DMS53 treated with DMSO at 0.1 percent for 48 hours (cell line): ENCODE data around the gene UNC5C.

ENCODE experiments used
- DNase-seq: peaks from one replicate; lab custom pipeline; 2025; ENCODE audit not compliant: unreplicated experiment; lab: John Stamatoyannopoulos, UW

UNC5C gene

DNA sequence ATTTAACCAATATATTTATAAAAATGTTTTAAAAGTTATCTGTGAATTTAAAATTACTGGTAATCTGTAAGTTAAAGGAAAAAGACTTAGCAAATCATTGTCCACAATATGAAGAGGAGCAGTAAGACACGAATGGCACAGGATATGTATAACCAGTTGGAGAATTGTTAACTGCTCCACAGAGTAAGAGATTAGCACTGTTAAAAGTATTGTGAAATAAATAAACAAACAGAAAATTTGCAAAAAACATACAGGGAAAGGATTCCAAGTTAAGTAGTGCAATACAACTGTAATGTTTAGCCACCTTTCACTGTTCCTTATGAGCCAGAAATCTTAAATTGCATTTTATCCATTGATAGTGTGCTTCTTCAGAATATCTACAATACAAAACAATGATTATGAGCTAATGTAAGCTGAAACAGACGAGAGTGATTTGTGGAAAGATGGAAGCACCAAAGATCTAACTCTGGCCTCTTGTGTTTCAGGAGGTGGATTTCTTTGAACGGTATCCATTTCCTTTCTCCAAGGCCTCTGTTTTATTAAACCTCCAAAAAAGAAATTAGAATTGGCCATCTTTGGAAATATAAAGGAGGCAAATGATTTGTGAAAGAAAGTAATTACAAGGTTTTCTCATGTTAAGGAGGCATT is 188.4 kb downstream of the UNC5C start:
- DNase-seq: no peak

DNA sequence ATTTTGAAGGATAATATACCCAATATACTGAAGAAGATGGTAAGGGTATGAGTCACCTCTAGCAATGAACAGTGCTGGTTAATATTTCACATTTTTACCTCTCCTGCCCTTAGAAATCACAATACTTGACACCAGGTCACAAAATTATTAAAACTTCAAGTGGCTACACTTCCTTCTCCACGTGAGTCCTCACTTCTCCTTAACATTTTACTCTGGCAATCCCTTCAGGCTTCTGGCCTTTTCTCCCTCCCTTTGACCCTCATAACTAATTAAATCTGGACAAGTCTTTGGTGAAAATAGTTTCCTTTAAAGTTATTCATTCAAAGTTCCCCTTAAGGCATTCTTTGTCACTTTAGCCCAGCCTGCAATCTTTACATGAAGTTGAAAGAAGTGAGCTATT is 190.4 kb downstream of the UNC5C start:
- DNase-seq: no peak

DNA sequence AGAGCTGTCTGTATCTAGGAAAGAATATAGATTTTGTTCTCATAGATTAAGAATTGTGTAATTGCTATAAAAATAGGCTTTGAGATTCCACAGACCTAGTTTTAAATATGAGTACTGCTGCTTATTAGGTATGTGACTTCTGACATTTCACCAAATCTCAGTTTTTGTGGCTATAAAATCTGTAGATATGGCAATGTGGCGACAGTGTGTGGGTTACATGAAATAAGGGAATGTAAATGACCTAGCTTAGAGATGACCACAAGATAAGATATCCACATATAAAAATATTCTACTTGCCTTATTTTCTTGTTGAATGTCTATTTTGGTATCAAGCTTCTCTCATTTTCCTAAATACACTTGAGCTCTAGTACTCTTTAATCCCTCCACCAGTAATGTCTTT is 193.8 kb downstream of the UNC5C start:
- DNase-seq: no peak

DNA sequence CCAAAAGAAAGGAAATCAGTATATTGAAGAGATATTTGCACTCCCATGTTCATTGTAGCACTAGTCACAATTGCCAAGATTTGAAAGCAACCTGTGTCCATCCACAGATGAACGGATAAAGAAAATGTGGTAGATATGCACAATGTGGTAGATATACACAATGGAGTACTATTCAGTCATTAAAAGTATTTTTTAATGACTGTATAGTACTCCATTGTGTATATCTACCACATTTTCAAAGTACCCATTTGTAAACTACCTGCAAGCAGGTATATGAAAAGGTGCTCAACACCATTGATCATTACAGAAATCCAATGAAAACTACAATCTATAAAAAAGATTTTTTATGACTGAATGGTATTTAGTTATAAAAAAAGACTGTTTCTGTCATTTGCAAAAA is 200.4 kb downstream of the UNC5C start:
- no peak for DNase-seq

DNA sequence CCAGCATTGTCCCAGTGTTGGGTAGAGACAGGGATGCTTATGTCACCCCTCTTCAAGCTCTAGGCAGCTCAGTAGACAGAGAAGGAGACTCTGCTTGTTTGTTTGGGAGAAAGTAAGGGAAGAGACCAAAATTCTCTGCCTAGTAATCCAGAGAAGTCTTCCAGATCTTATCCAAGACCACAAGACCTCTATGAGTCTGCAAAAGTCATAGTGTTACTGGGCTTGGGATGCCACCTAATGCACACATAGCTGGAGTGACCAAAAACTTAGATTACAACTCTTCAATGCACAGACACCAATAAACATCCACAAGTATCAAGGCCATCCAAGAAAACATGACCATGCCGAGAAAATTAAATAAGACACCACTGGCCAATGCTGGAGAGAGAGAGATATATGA is 205.5 kb downstream of the UNC5C start:
- DNase-seq: no peak

DNA sequence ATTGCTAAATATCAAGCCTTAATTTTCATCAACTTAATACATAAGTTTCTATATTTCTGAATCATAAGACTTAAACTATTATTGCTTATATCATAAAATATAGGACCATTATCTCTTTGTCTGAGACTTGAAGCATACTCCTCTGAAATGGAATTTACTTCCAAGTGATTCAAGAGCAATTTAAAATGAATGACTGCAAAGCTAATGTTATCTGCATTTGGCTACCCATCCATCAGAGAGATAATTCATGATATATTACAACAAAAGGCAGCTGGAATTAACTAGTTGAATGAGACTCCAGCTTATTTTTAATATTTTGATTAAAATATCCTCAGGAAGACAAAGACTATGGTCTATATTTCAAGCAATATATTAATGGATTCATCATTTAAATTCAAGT is 208.6 kb downstream of the UNC5C start:
- DNase-seq: no peak

DNA sequence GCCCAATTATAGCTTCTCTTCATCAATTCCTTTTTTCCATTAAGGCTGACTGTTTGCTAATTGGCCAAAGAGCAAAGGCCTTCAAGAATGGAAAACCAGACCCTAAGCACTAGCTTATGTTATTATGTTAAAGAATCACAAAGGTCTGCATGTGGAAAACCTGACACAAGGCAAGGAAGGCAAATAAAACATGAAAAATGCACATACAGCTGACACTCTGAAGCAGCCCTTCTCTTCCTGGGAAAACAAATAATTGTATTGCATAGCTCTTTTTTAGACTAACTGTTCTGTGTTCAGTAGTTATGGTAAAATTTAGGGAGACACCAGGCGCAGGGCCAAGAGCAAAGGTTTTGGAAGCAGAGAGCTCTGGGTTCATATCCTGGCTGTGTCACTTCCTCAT is 223.1 kb downstream of the UNC5C start:
- DNase-seq: no peak

DNA sequence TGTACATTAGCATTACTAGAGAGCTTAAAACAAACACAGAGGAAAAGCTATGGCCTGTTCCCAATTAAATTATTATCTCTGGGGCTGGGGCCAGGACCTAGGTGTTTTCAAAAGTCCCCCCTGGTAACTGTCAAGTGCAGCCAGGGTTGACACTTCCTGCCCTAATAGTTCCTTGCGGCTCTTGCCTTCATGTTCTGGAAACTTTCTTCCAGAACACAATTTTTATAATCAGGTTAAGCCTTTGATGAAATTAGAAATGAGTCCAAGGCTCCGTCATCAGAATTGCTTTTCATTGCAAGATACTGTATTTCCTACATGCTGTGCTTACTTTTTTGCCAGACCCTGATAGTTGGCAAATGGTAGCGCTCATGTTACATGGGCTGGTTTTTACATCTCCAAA is 229.6 kb downstream of the UNC5C start:
- no peak for DNase-seq

DNA sequence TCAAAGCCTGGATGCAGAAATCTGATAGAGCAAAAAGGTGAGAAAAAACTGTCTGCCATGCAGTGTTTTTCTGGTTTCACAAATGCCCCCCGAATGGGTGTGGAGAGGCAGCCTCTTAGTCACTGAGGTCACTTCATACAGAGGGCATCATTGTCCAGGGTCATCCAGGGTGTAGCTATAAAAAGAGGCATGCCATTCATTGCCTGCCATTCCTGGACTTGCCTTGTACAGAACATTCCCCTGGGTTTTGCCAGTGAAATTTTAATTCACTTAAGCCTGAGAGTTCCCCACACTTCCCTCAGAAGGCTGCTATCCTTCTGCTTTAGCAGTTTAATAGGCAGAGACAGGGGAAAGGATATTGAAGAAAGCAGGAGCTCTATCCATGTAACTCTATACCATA is 230.3 kb downstream of the UNC5C start:
- DNase-seq: no peak

DNA sequence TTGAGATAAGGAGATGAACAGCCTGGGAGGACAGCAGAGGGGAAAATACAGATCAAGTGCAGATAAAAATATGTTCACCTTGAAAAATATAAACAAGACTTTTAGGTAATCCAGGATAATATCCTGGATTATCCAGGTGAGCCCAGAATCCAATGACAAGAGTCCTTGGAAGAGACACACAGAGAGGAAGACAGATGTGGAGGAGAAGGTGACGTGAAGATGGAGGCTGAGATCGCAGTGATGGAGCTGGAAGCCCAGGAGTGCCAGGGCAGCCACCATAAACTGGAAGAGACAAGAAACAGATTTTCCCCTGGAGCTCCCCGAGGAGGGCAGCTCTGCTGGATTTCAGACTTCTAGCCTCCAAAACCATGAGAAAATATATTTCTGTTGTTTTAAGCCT is 230.7 kb downstream of the UNC5C start:
- DNase-seq: no peak

DNA sequence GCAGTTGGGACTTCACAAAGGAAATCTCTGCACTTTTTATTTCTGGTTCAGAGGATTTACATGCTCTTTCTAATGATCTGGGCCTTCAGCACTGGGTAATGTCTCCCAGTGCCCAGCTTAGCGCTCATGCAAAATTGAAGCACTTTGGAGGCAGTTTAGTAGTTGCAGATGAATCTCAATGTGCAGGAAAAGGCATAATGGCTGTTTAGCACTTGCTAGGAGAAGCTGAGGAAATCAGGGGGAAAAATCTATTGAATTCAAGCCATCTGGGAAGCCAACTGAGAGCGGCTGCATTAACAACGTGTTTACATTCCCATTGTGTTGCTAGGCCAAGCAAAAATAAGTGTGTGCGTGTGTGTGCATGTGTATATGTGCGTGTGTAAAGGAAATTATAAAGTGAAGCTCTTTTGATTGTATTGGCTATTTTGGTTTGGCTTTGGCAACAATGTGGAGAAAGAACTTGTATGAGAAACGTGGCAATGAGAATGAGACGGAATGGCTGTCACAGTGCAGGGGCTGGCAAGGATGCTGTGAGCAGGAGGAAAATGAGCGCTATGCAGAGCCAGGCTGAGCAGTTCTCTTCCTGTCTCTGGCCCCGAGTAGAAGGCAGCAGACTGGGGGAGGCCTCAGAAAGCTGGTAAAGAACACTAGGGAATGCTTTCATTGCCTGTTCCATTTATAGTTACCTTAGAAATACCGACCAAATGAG is 231.5 kb downstream of the UNC5C start:
- DNase-seq: no peak

DNA sequence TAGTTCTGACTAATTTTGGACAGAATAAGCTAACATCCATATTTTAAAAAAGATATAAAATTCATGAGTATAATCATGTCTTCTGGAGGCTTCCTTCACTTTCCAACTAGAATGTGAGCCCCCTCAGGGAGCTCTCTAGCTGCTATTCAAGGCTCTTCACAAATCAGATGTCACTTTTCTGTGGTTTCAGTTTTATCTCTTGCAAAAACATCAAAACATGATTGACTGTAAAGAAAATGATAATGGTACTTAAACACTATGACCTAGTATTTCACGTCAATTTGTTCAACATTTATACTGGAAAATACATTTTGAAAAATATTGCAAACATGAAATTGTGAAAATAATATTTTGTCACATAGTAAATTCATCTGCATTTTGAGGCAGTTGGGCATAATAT is 234.2 kb downstream of the UNC5C start:
- no peak for DNase-seq

DNA sequence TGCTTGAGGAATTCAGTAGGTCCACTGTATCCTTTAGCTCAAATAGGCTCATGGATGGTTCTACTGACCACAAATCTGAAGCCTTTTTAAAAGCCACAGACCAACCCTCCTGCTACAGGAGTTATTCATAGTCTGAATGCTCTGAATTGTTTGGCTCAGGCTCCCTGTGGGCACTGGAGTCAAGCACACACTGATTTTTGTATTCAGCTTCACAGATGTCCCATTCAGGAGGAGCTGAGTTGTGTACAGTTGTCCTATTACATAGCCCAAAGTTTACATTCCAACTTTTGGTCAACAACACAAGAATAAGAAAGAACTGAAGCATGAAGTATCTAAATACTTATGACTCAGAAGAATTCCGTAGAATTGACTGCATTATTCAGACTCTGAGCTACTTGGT is 243.9 kb downstream of the UNC5C start:
- peak; percentile 54 for DNase-seq

DNA sequence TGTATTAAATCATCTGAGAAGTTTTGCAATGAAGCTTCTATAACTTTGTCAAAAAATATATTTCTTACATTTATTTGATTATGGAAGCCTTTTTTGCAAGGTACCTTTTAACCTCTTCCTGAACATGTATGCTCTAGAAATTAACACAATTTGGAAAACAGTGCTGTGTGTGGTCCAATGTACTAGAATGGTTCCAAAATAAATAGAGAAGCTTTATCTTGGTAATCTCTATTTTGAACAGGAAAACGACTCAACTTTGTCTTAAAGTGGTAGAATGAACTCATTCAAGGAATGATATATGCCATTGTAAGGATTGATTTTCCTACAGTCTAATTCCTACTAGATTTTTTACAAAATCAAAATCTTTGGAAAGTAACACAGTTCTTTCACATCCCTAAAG is 248.5 kb downstream of the UNC5C start:
- DNase-seq: no peak

DNA sequence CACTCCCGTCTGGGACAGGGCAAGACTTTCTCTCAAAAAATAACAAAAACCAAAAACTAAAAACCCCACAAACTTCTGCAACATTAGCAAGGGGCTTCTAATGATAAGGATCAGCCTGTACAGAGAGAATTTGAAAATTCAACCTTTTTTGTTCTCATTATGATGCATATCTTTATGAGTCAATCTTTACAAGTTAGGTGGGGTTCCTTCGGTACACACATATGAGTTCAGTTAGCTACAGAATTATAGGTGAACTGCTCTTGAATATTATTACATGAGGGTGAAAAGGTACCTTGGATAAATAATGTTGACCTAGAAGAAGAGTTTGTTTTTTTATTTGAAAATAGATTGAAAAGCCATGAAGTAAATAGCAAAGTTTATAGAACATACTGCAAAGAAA is 252.7 kb downstream of the UNC5C start:
- DNase-seq: no peak

DNA sequence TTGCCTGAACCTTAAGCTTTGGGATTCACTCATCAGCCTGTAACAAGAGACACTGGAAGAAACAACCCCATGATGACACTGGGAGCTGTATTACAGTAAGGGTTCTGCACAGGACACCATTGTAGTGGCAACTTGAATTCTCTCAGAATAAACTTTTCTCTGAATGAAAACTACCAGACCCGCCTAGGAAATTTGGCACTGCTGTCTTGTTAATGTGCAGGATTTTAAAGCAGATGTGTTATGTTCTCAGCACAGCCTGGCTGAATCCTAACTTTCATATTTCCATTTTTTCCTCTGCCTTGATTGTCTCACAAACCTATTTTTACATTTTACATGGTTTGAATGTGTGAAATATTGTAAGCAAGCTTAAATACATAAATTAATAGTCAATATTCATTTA is 253.6 kb downstream of the UNC5C start:
- no peak for DNase-seq

DNA sequence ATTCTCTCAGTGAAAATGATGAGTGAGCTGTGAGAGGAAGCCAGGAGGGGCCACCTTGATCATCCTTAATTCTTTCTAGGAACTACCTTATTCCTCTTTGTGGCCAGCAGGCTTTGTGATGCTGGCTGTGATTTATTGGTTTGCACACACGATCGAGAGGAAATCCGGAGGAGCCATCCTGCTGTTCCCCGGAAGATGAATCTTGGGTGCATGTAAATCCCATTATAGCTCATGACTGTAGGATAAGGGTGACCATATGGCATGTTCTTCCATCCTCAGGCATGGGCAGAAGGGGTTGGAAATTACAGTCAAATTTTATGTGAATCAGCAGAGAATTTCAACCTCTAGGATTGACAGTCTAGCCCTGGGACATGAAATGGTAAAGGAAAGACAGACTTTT is 254.5 kb downstream of the UNC5C start:
- no peak for DNase-seq

DNA sequence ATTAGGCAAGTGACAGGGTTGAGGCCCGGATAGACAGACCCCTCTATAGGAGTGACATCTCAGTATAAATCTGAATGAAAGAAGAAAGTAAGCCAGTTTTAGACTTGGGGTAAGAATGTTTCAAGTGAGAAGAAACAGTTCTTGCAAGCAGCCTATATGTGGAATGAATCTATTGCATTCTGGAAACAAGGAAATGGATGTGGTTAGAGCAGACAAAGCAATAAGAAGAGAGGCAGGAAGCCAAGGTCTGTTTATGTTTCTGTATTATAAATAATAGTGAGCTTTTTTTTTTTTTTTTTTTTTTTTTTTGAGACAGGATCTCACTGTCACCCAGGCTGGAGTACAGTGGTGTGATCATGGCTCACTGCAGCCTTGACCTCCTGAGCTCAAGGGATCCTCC is 255.8 kb downstream of the UNC5C start:
- peak; percentile 20 for DNase-seq

DNA sequence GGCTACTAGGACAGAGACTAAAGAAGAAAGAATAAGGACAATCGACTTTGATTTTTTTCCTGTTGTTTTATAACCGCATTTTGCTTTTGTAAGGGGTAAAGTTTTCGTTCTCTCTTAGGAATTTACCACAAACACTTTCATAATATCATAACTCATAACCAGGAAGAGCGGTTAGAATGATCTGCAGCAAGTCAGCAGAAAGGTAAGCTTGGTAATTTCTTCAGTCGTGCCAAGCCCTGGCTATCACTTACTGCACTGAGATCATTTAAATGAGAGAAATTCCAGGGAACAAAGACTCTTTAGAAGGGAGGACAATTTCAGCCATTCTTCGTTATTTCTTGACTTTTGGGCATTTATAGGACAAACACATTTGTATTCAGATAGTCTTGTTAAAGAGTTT is 258.1 kb downstream of the UNC5C start:
- DNase-seq: peak; percentile 5

DNA sequence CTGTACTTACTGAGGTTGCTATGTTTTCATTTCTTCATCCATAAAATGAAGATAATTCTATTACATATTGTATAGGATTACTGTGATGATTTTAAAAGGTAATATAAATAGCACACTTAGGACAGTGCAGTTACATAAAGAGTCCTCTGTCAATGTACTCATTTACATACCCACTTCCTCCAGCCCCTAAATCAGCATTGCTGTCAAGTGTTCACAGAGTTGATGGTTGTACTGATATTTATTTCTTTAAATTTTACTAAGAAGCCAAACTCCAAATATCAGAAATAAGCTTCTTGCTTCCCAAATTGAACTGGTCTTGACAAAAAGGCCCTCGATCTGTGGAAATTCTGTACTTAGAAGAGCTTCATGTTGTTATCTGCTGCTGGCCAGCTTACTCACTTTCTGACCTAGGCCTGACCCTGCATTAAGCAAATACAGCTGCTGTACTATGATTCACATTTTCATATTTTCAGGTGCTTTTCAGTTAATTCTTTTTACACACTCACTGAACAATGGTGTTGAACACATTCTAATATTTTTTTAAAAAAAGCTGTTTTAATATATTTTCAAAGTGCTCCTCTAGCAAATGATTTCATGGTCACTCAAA is 259.6 kb downstream of the UNC5C start:
- DNase-seq: peak; percentile 74

DNA sequence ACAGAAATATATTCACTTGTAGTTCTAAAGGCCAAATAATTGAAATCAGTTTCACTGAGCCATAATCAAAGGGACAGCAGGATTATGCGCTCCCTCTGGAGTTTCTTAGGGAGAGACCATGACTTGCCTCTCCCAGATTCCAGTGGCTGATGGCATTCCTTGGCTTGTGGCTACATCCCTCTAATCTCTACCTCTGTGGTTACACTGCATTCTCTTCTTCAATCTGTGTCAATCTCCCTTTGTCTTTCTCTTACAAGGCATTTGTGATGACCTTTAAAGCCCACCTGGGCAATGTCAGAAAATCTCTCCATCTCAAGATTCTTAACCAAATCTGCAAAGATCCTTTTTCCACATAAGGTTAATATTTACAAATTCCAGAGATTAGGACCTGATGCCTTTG is 260.2 kb downstream of the UNC5C start:
- no peak for DNase-seq

DNA sequence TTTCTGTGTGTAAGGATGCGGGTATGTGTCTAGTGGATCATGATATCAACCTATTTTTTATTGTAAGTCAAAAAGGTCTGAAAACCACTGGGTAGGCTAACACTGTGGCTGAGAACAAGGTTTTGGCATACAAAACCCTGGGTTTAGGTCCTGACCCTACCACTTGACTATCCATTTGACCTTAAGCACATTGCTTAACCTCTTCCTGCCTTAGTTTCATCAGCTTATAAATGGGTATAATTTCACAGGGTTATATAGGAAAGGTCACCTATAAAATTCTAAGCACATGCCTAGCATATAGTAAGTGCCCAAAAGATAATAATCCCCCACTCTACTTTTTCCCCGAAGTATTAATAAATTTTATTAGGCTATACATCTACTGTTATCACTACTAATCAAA is 263.0 kb downstream of the UNC5C start:
- no peak for DNase-seq

DNA sequence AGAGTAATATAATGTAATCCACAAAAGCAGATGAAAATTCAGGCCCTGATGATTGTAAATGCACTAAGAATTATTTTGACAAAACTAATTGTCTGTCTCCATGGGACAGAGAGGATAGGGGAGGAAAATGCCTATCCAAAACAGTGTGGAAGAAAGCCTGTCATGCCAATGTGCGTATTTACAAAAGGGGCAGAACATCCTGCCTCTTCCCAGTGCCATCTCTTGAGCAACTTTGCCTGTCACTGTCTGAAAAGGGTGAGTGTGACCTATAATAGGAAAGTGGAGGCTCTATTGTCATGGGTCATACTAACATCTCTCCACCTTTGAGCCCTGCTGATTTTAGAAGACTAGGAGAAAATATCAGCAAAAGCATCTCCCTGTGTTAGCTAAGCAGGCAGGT is 264.1 kb downstream of the UNC5C start:
- DNase-seq: peak; percentile 56
